Measurements from ENCODE around the gene XRN2. TPM values are rescaled to one million over a fixed set of nuclear protein-coding genes. Genes with fewer than 3 reads are reported as not detected.
A peak's percentile ranks its signal among the peaks of the same experiment; 100 is the strongest.

XRN2 gene
- total RNA-seq: 10 to 100 TPM; 37.5 to 40.8 TPM

DNA sequence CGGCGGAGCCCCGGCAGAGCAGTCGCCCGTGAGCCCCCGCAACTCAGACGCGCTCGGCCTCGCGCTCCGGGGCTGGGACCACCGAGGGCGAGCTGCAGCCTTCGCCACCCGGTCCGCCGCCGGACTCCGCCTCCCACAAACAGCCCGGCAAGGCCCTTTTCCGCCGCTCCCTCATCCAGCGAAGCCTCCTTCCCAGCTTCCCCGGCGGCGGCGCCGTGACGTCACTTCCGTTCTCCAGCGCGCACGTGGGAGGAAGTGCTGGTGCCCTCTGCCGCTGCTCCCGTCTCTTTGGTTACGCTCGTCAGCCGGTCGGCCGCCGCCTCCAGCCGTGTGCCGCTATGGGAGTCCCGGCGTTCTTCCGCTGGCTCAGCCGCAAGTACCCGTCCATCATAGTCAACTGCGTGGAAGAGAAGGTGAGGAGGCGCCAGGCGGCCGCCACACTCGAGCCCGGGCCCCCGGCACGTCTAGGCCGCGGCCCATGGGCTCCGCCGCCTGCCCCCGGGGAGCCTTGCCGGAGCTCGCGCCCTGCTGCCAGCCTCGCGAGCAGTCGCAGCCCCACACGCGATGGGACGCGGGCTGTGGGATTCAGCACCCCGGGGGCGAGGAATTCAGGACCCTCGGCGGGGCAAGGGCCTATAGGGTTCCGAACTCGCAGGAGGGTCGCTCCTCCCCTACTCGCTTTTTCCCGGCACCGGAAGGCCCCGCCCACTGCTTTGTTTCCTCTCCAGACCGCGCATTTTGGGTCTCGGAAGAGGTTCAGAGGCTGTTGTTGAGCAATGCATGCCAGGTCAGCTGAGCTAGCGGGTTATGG is at the start of gene XRN2:
XRN2 (plus strand) TSS at position 271 of the 811 bp plus-strand sequence; CDS start at position 339, 68 bp downstream.
- H3K4me3 ChIP-seq: peak within 1 kb of the TSS; percentile 70 to 97
- peaks cover 0 to 21% of the 10 kb centered on the region in 2 donors for H3K4me1 ChIP-seq
- DNase-seq (ENCODE audit: low spot score): peak; percentile 96
- no peaks in the 10 kb centered on the region for H3K27me3 ChIP-seq
- TF ChIP-seq, protein P1, sequence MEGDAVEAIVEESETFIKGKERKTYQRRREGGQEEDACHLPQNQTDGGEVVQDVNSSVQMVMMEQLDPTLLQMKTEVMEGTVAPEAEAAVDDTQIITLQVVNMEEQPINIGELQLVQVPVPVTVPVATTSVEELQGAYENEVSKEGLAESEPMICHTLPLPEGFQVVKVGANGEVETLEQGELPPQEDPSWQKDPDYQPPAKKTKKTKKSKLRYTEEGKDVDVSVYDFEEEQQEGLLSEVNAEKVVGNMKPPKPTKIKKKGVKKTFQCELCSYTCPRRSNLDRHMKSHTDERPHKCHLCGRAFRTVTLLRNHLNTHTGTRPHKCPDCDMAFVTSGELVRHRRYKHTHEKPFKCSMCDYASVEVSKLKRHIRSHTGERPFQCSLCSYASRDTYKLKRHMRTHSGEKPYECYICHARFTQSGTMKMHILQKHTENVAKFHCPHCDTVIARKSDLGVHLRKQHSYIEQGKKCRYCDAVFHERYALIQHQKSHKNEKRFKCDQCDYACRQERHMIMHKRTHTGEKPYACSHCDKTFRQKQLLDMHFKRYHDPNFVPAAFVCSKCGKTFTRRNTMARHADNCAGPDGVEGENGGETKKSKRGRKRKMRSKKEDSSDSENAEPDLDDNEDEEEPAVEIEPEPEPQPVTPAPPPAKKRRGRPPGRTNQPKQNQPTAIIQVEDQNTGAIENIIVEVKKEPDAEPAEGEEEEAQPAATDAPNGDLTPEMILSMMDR (IDR thresholded peaks at IDR 0.05): peak in 1 of 2 donors; percentile 38
- H3K36me3 ChIP-seq: peaks cover 1% of the 10 kb centered on the region
- H3K9me3 ChIP-seq: no peaks in the 10 kb centered on the region
- peak within 1 kb of the TSS; percentile 92 to 96 for H3K27ac ChIP-seq

- no peaks in the 10 kb centered on the region for H3K27me3 ChIP-seq
Observed at GRCh38 chr20:21257192-21257591, 45.9 kb upstream of the XRN2 start.

DNA sequence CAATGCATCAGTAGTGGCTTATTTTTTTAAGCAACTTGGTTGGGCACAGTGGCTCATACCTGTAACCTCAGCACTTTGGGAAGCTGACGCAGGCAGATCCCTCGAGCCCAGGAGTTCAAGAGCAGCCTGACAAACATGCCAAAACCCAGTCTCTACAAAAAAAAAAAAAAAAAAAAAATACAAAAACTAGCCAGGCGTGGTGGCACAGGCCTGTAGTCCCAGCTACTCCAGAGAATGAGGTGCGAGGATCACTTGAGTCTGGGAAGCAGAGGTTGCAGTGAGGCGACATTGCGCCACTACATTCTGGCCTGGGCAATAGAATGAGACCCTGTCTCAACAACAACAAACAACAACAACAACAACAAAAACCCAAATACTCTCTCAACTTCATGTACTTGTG is 44.7 kb upstream of the XRN2 start:
- Histone ChIP-seq H3K4me3 (no peak overlapping the region), H3K27me3 (no peaks in the 10 kb centered on the region), H3K4me1 (no peaks in the 10 kb centered on the region), H3K9me3 (no peaks in the 10 kb centered on the region), H3K36me3 (no peaks in the 10 kb centered on the region), H3K27ac (no peak overlapping the region)
- no peak for DNase-seq (ENCODE audit: low spot score)
- TF ChIP-seq, protein P1 (IDR thresholded peaks at IDR 0.05): no peak

More at GRCh38 chr20:21257192-21257591, 45.9 kb upstream of the XRN2 start:
- no peak for DNase-seq (ENCODE audit: low spot score)
- H3K36me3 ChIP-seq: no peaks in the 10 kb centered on the region
- TF ChIP-seq, protein P1 (IDR thresholded peaks at IDR 0.05): no peak
- no peak overlapping the region for H3K27ac ChIP-seq
- no peak overlapping the region for H3K4me3 ChIP-seq
- no peaks in the 10 kb centered on the region for H3K9me3 ChIP-seq
- no peaks in the 10 kb centered on the region for H3K4me1 ChIP-seq

DNA sequence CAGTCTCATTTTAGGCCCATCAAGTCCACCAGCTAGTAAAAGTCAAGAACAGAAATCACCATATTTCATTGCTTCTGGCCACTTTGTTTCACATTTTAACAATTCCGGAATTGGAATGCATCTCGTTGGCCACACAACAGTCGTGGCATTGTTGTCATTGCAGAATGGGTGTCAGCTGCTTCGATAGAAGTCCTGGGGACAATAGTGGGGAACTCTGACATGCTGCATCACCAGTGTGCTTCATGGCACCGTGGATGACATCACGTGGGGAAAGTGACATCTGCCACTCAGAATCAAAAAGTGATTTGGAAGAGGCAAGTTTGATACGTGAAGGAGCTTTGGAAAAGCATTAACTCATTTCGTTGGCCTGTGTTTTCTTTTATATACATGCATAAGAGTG is 43.8 kb upstream of the XRN2 start:
- Histone ChIP-seq H3K27ac (no peak overlapping the region), H3K9me3 (no peaks in the 10 kb centered on the region), H3K36me3 (no peaks in the 10 kb centered on the region), H3K4me1 (no peaks in the 10 kb centered on the region), H3K4me3 (no peak overlapping the region), H3K27me3 (no peaks in the 10 kb centered on the region)
- DNase-seq (ENCODE audit: low spot score): no peak
- TF ChIP-seq, protein P1 (IDR thresholded peaks at IDR 0.05): no peak

- no peaks in the 10 kb centered on the region for H3K9me3 ChIP-seq
- TF ChIP-seq, protein P1 (IDR thresholded peaks at IDR 0.05): no peak
Observed at GRCh38 chr20:21262812-21263211, 40.3 kb upstream of the XRN2 start.

More at GRCh38 chr20:21262812-21263211, 40.3 kb upstream of the XRN2 start:
- no peak overlapping the region for H3K4me3 ChIP-seq
- DNase-seq (ENCODE audit: low spot score): no peak
- H3K27me3 ChIP-seq: no peaks in the 10 kb centered on the region
- no peaks in the 10 kb centered on the region for H3K4me1 ChIP-seq
- no peak overlapping the region for H3K27ac ChIP-seq
- H3K36me3 ChIP-seq: no peaks in the 10 kb centered on the region

Measured in right atrium auricular region (tissue), 2 donors.